ENCODE data around the gene WHRN.

- TF ChIP-seq CTCF (IDR thresholded peaks at IDR 0.05) (peak; percentile 74 to 89 (median 86)), POLR2A (IDR thresholded peaks at IDR 0.05) (no peak), EP300 (IDR thresholded peaks at IDR 0.05) (no peak), POLR2AphosphoS5 (IDR thresholded peaks at IDR 0.05) (no peak)
Observed at GRCh38 chr9:114487607-114488300, 17.5 kb downstream of the WHRN start.
